ENCODE data around the gene MATN4. TPM values are rescaled to one million over a fixed set of nuclear protein-coding genes. Genes with fewer than 3 reads are reported as not detected.
A peak's percentile ranks its signal among the peaks of the same experiment; 100 is the strongest.

MATN4 gene
- total RNA-seq, 1 donor from 2014 or later: 0.29 TPM

DNA sequence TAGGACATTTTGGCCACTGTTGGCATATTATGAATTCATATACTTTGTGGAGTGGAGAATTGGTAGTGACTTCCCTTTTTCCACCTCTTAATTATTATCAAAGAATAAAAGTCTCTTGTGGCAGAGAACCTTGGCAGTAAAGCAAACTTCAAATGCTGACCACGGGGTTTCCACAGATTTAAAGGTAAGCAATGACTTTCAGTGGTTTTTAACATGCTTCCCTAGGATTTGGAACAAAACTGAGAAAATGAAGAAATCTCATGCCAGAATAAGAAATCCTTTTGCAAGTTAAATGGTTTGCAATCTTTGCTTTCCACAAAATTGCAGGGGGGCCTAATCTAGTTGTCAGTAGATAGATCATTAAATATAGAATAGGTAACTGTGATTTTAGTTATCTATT, 42.1 kb upstream of the MATN4 start:
- Histone ChIP-seq H3K27ac (no peak overlapping the region), H3K9me3 (no peaks in the 10 kb centered on the region), H3K4me1 (peaks cover 22% of the 10 kb centered on the region), H3K27me3 (no peaks in the 10 kb centered on the region), H3K36me3 (no peaks in the 10 kb centered on the region), H3K4me3 (no peak overlapping the region)
- no peak for ATAC-seq
- no peak for DNase-seq
- TF ChIP-seq, protein P1, sequence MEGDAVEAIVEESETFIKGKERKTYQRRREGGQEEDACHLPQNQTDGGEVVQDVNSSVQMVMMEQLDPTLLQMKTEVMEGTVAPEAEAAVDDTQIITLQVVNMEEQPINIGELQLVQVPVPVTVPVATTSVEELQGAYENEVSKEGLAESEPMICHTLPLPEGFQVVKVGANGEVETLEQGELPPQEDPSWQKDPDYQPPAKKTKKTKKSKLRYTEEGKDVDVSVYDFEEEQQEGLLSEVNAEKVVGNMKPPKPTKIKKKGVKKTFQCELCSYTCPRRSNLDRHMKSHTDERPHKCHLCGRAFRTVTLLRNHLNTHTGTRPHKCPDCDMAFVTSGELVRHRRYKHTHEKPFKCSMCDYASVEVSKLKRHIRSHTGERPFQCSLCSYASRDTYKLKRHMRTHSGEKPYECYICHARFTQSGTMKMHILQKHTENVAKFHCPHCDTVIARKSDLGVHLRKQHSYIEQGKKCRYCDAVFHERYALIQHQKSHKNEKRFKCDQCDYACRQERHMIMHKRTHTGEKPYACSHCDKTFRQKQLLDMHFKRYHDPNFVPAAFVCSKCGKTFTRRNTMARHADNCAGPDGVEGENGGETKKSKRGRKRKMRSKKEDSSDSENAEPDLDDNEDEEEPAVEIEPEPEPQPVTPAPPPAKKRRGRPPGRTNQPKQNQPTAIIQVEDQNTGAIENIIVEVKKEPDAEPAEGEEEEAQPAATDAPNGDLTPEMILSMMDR (IDR thresholded peaks at IDR 0.05): no peak
- intact Hi-C loops (cut with DNase I): no loop called here

DNA sequence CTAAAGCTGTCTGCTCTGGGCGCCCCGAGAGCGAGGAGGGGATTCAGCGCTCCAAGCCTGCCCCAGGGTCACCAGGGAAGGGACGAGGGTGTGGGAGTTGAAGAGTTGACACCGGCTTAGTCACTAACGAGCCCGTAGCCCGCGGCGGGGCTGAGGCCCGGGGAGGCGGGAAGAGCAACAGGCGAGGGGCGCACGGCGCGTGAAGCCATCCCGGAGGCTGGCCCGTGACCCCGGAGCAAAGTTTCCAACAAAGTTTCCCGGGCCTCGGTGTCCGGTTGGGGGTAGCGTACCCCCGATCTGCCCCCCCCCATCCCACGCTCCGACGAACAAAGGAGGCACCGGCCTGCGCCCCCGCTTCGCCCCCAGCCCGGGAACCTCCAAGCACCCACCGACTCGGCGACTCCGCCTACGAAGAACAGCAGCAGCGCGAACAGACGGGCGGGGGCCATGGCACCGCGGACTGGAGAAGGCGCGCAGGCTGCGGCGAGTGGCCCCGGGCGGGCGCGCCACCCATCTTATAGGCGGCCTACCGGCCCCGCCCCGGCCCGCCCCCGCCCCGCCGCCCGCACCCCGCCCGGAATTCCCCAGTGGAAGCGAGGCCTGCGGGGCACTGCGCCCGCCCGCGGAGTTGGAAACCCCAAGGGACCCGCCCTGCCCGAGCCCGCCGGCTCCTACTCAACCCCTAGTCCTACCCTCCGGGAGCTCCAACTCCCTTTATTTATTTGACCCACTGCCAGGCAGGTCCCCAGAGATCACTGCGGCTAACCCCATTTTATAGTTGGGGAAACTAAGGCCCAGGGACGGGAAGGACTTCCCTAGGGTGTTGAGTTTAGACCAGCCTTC, 40.1 kb upstream of the MATN4 start, which contains the start of gene SDC4:
Gene SDC4 (minus strand): TSS at position 489 of the 843 bp plus-strand sequence. CDS start 40 bp downstream, at position 449.
- no peaks in the 10 kb centered on the region for H3K9me3 ChIP-seq
- TF ChIP-seq, protein P1 (IDR thresholded peaks at IDR 0.05): no peak
- DNase-seq: peak; percentile 89
- peak within 1 kb of the TSS; percentile 67 for H3K4me3 ChIP-seq
- peak; percentile 81 for ATAC-seq
- peaks cover 43% of the 10 kb centered on the region for H3K4me1 ChIP-seq
- intact Hi-C loops (cut with DNase I): no loop called here
- no peaks in the 10 kb centered on the region for H3K27me3 ChIP-seq
- H3K36me3 ChIP-seq: peaks cover 4% of the 10 kb centered on the region
- peak within 1 kb of the TSS; percentile 86 for H3K27ac ChIP-seq

DNA sequence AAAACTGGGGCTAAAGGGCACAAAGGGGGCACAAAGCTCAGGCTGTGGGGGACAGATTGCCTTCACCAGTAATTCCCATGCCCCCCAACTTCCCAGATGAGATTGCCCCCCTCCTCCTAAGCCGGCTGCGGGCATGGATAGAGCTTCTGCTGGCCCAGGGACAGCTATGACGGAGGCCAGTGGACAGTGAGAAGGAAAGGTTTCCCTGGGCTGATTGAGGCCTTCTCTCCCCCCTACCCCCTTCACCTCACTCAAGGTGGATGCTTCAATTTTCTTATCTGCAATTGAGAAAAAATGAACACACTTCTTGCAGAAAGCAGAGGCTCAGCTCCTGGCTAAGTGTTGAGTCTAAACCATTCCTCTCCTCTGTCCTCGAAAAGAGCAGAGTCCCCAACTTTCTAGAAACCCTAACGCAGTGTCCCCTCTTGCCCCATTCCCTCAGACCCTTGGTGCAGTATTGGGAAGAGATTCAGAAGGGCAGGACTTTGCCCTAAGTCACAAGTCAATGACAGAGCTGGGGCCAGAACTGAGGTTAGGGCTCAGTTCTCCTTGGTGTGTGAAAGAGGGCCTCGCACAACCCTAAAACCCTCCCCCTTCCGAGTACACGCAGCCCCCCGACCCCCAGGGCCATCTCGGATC, 39.3 kb upstream of the MATN4 start:
- Histone ChIP-seq H3K4me3 (peak overlapping the region; percentile 67), H3K27me3 (no peaks in the 10 kb centered on the region), H3K4me1 (peaks cover 50% of the 10 kb centered on the region), H3K36me3 (peaks cover 4% of the 10 kb centered on the region), H3K27ac (peak overlapping the region; percentile 86), H3K9me3 (no peaks in the 10 kb centered on the region)
- intact Hi-C loops (cut with DNase I): no loop called here
- TF ChIP-seq, protein P1 (IDR thresholded peaks at IDR 0.05): no peak
- no peak for DNase-seq
- peak; percentile 0 for ATAC-seq

DNA sequence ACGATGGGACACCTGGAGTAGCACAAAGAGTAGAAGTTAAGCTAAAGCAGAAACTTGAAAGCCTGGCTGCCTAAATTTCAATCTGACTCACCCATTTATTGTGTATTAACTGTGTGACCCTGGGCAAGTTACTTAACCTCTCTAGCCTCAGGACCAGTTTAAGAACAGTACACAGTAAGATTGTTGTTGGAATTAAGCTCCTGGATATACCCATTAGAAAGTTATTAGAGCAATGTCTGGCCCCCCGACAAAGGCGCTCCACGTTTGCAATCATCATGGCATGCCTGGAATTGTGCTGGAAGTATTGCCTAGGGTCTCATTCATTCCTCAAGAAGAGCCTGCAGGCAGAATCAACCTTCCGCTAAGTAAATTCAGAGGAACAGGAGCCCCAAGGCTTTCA, 38.8 kb upstream of the MATN4 start:
- Histone ChIP-seq H3K4me3 (peak overlapping the region; percentile 67), H3K27me3 (no peaks in the 10 kb centered on the region), H3K27ac (peak overlapping the region; percentile 86), H3K9me3 (no peaks in the 10 kb centered on the region), H3K36me3 (peaks cover 4% of the 10 kb centered on the region), H3K4me1 (peaks cover 56% of the 10 kb centered on the region)
- ATAC-seq (no peak), DNase-seq (no peak)
- intact Hi-C loops (cut with DNase I): no loop called here
- TF ChIP-seq, protein P1 (IDR thresholded peaks at IDR 0.05): no peak

DNA sequence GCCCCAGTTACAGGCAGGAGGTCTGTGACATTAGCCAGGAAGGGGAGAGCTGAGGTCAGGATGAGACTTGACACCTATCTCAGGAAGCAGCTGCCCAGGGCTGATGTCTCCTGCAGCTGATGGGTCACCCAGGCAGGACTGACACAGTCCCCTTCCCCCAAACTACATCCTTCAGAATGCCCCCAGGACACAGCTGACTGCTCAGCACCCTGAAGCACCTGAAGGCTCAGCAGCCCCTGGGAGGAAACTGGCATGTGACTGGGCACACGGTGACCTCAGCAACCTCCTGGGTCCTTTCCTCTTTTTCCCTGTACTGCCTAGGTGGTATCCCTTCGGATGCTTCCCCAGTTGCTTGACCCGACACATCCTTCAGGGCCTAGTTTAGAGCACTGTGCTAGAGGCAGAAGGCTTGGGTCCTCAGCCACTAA, 38.2 kb upstream of the MATN4 start:
- DNase-seq: no peak
- Histone ChIP-seq H3K36me3 (peaks cover 4% of the 10 kb centered on the region), H3K27ac (peak overlapping the region; percentile 86), H3K9me3 (no peaks in the 10 kb centered on the region), H3K4me1 (peaks cover 61% of the 10 kb centered on the region), H3K4me3 (peak overlapping the region; percentile 67), H3K27me3 (no peaks in the 10 kb centered on the region)
- intact Hi-C loops (cut with DNase I): no loop called here
- no peak for ATAC-seq
- TF ChIP-seq, protein P1 (IDR thresholded peaks at IDR 0.05): no peak

Data from upper lobe of right lung (tissue), 1 donor.